ENCODE measurements around the gene COMT.

- TF ChIP-seq POLR2AphosphoS5 (IDR thresholded peaks at IDR 0.05; ENCODE audit: low read depth, low read length) (no peak), POLR2A (IDR thresholded peaks at IDR 0.05; ENCODE audit: low read depth, low read length) (no peak), TAF1 (IDR thresholded peaks at IDR 0.05; ENCODE audit: borderline replicate concordance, low read depth, low read length) (no peak)
Measured at GRCh38 chr22:20004464-20004863, 62.9 kb downstream of the COMT start.

Measured in GM12892 (cell line).